ENCODE measurements around the gene RAB22A. TPM values are rescaled to one million over a fixed set of nuclear protein-coding genes. Genes with fewer than 3 reads are reported as not detected.
"Not testable (repeated sequence)": the region's sequence is repeated elsewhere in the genome, so short reads cannot be mapped to it uniquely, and the experiment has no call there.

The RAB22A gene
- total RNA-seq, 1 experiment from 2014 or later, result 18.4 TPM

DNA sequence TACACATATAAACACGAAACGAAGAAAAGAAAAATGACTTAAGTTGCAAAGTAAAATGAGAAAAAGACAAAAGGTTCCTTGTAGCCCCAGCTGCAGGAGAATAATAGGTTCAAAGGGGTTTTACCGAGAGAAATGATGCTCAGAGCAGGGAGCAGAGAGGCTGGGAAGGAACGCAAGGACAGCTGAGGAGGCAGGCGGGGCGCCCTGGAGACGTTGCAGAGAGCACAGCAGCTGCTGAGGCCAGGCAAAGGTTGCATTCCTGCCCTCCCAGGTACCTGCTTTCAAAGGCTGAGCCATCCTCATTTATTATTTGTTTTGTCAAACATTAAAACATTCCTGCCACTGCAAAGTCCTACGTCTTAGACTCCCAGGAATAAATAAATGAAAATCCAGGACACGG is 63.3 kb downstream of the RAB22A start:
- no TSS peak for BruUV-seq (replicated peaks)
- DNase-seq (ENCODE audit: unreplicated experiment), result no peak
- intact Hi-C loops (cut with micrococcal nuclease), result no loop called here
- POLR2A ChIA-PET, result interaction anchor here (0.6 to 1.3 kb wide), 2 partner anchors 16 to 62 kb away, joined by 4 to 5 read pairs; partner anchors contain the start of gene VAPB
- no peak overlapping the region for H3K27ac Mint-ChIP-seq (ENCODE audit: low read depth, unreplicated experiment)
- peaks cover 14% of the 10 kb centered on the region for H3K27me3 Mint-ChIP-seq (ENCODE audit: insufficient read depth, unreplicated experiment)
- no peak overlapping the region for H3K4me3 Mint-ChIP-seq (ENCODE audit: unreplicated experiment)
- peaks cover 6% of the 10 kb centered on the region for H3K4me1 Mint-ChIP-seq (ENCODE audit: insufficient read depth, unreplicated experiment)
- H3K9me3 Mint-ChIP-seq (ENCODE audit: unreplicated experiment), result no peaks in the 10 kb centered on the region
- CTCF ChIA-PET, result interaction anchor here (0.7 kb wide), 2 partner anchors 20 to 318 kb away, joined by 3 read pairs; no protein-coding TSS in a partner anchor
- H3K36me3 Mint-ChIP-seq (ENCODE audit: insufficient read depth, unreplicated experiment), result peaks cover 7% of the 10 kb centered on the region
- TF ChIP-seq, protein P1, sequence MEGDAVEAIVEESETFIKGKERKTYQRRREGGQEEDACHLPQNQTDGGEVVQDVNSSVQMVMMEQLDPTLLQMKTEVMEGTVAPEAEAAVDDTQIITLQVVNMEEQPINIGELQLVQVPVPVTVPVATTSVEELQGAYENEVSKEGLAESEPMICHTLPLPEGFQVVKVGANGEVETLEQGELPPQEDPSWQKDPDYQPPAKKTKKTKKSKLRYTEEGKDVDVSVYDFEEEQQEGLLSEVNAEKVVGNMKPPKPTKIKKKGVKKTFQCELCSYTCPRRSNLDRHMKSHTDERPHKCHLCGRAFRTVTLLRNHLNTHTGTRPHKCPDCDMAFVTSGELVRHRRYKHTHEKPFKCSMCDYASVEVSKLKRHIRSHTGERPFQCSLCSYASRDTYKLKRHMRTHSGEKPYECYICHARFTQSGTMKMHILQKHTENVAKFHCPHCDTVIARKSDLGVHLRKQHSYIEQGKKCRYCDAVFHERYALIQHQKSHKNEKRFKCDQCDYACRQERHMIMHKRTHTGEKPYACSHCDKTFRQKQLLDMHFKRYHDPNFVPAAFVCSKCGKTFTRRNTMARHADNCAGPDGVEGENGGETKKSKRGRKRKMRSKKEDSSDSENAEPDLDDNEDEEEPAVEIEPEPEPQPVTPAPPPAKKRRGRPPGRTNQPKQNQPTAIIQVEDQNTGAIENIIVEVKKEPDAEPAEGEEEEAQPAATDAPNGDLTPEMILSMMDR (IDR thresholded peaks at IDR 0.05; ENCODE audit: unreplicated experiment), result no peak

DNA sequence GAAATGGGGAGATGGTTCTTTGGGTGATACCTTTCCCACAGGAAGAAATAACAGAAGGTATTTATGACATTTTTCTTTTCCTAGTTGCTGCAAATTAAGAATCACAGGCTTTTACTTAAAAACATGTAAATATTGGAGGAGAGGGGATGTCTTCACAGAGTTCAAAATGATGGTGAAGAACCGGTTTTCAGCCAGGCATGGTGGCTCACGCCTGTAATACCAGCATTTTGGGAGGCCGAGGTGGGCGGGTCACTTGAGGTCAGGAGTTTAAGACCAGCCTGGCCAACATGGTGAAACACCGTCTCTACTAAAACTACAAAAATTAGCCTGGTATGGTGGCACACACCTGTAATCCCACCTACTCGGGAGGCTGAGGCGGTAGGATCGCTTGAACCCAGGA is 63.8 kb downstream of the RAB22A start:
- POLR2A ChIA-PET; H3K9me3 Mint-ChIP-seq (ENCODE audit: unreplicated experiment); intact Hi-C loops (cut with micrococcal nuclease); H3K36me3 Mint-ChIP-seq (ENCODE audit: insufficient read depth, unreplicated experiment); H3K4me1 Mint-ChIP-seq (ENCODE audit: insufficient read depth, unreplicated experiment); H3K4me3 Mint-ChIP-seq (ENCODE audit: unreplicated experiment); DNase-seq (ENCODE audit: unreplicated experiment); BruUV-seq (replicated peaks); CTCF ChIA-PET; H3K27ac Mint-ChIP-seq (ENCODE audit: low read depth, unreplicated experiment): not testable (repeated sequence)
- H3K27me3 Mint-ChIP-seq (ENCODE audit: insufficient read depth, unreplicated experiment), result peaks cover 19% of the 10 kb centered on the region

DNA sequence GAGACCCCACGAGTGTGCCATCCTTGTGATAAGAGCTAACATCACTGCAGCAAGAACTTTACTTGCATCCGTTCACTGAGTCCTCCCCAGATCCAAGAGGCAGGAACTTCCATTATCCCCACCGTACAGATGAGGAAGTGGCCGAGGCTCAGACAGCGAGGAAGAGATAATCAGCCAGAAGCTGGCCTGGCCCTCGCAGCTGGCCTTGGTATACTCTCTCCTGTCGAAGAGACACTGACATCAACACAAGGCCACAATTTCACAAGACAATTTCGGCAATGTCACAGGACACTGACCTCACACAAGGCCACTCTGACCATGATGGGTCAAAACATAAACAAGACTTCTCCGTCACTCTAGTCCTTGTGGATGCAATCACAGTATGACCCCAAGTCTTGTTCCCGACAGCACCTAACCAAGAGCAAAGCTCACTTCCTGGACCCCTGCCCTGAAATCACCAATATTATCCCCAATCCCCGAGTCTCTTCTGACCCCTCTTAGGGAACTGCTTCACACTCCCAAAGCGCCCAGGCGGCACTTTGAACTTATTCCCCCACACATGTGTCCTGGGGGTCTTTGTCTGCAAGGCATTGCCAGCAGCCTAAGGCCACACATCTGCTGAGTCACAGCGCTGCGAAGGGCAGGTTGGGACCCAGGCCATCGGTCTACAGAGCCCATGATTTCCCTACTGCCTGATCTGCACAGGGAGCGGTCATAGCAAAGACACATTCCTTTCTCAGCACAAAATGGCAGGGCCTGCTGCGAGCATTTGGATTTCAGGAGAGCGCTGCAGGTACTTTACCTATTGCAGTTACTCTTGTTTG is 64.7 kb downstream of the RAB22A start:
- no peak for DNase-seq (ENCODE audit: unreplicated experiment)
- peaks cover 27% of the 10 kb centered on the region for H3K27me3 Mint-ChIP-seq (ENCODE audit: insufficient read depth, unreplicated experiment)
- no TSS peak for BruUV-seq (replicated peaks)
- no peak overlapping the region for H3K4me3 Mint-ChIP-seq (ENCODE audit: unreplicated experiment)
- peaks cover 4% of the 10 kb centered on the region for H3K36me3 Mint-ChIP-seq (ENCODE audit: insufficient read depth, unreplicated experiment)
- ChIA-PET CTCF (no interaction called here), POLR2A (interaction anchor here (1.0 kb wide), 2 partner anchors 13 to 61 kb away, joined by 3 read pairs; no protein-coding TSS in a partner anchor)
- H3K9me3 Mint-ChIP-seq (ENCODE audit: unreplicated experiment), result no peaks in the 10 kb centered on the region
- peaks cover 6% of the 10 kb centered on the region for H3K4me1 Mint-ChIP-seq (ENCODE audit: insufficient read depth, unreplicated experiment)
- intact Hi-C loops (cut with micrococcal nuclease), result no loop called here
- no peak overlapping the region for H3K27ac Mint-ChIP-seq (ENCODE audit: low read depth, unreplicated experiment)
- TF ChIP-seq, protein P1 (IDR thresholded peaks at IDR 0.05; ENCODE audit: unreplicated experiment), result no peak

DNA sequence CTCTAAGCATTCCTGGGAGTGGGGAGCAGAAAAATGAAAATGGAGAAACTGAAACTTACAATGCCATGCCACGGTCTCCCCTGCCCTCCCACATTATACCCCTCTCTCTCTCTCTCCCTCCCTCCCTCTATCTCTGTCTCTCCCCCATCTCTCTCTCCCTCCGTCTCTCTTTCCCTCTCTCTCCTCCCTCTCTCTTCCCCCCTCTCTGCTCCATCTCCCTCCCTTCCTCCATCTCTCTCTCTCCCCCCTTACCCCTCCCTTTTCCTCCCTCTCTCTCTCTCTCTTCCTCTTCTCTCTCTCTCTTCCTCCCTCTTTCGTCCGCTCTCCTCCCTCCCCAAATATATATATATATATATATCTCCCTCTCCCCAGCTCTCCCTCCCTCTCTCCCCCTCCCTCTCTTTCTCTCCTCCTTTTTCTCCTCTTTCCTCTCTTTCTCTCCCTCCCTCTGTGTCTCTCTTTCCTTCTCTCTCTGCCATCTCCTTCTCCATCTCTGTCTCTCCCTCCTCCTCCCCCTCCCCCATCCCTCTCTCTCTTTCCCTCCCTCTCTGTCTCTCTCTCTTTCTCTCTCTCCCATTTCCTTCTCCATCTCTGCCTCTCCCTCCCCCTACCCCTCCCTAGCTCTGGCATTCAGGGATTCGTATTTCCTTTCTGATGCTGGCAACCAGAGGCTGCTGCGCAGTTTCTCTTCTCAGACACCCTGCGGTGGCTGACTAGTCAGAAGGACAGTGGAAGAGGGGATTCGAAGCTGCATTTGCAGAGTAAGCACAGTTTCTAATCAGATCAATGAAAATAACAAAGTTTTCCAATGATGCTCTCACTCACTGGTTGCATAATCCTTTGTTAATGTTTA is 65.6 kb downstream of the RAB22A start:
- H3K36me3 Mint-ChIP-seq (ENCODE audit: insufficient read depth, unreplicated experiment), result no peaks in the 10 kb centered on the region
- intact Hi-C loops (cut with micrococcal nuclease), result no loop called here
- H3K4me3 Mint-ChIP-seq (ENCODE audit: unreplicated experiment), result no peak overlapping the region
- H3K9me3 Mint-ChIP-seq (ENCODE audit: unreplicated experiment), result no peaks in the 10 kb centered on the region
- POLR2A ChIA-PET, result interaction anchor here (0.6 to 1.0 kb wide), 2 partner anchors 14 to 19 kb away, joined by 3 read pairs; no protein-coding TSS in a partner anchor
- H3K27me3 Mint-ChIP-seq (ENCODE audit: insufficient read depth, unreplicated experiment), result peaks cover 27% of the 10 kb centered on the region
- no peak overlapping the region for H3K27ac Mint-ChIP-seq (ENCODE audit: low read depth, unreplicated experiment)
- DNase-seq (ENCODE audit: unreplicated experiment), result no peak
- TF ChIP-seq, protein P1 (IDR thresholded peaks at IDR 0.05; ENCODE audit: unreplicated experiment), result no peak
- CTCF ChIA-PET, result no interaction called here
- peaks cover 6% of the 10 kb centered on the region for H3K4me1 Mint-ChIP-seq (ENCODE audit: insufficient read depth, unreplicated experiment)
- no TSS peak for BruUV-seq (replicated peaks)
